NCI-H1105 treated with DMSO at 0.1 percent for 48 hours (cell line): ENCODE measurements around the gene KIF26B.

Experiments used
- DNase-seq: peaks from one replicate; lab custom pipeline; 2025; lab: John Stamatoyannopoulos, UW

The KIF26B gene

DNA sequence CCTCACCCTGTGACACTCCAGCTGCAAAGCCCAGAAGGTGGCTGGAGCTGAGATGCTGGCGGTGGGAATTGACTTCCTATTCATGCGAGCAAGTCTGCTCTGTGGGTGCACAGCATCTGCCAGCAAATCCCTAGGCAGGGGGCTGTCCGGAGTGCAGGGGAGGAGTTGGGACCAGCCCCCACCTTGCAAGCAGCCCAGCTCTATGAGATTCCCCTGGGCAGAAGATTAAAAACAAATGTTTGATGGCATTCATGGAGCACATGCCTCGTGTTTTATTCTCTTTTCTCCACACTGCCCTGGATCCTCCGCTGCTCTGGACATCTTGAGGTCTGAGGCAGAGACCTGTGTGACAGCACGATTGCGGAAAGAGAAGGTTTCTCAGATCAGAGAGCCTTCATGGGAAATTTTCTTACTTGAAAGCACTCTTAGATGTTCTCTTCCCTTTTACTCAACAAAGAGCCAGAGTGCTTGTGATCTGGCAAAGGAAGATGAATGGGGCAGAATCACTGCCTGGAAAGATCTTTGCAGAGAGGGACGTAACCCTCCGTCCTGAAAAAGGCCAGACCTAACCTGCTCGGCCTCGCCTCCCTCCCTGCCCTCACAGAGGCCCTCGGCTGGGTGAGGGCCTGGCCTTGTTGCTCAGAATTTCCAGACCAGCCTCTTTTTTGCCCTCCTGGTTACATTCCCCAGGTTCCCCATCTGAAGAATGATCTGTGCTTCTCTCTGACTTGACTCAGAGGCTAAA lies 597.1 kb downstream of the KIF26B start:
- no peak for DNase-seq

DNA sequence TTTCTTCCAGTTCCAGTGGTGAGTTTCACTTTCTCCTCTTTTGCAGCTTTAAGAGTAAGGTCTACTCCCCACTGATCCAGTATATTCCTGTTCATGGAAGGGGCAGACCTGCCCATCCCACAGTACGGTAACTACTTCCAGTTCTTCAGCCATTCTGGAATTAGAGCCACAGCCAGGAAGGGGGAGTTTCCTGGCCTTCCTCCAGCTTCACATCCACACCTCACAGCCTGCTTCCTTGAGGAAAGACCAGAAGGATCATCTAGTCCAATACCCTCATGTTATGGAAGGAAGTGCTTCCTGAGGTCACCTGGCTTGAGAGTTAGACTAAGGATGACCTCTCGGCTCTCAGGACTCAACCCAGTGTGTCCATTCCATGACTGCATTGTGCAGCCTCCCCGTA lies 597.8 kb downstream of the KIF26B start:
- DNase-seq, result no peak

DNA sequence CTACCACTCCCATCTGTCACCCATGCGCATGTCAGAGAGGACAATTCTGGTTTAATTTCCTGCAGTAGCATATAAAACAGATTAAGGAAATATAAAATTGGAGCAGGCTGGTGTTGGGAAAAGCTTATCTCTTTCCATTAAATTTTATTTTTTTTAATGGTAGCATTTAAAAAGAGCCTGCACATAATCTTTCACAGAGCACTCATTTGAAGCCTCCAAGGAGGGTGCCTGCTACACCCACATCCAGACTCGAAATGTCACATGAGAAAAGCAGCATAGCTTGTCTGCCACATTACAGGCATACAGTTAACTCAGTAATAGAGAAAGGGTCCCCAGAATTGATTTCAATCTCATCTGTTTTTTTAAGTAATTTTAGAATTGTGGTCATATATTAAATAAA lies 599.0 kb downstream of the KIF26B start:
- no peak for DNase-seq

DNA sequence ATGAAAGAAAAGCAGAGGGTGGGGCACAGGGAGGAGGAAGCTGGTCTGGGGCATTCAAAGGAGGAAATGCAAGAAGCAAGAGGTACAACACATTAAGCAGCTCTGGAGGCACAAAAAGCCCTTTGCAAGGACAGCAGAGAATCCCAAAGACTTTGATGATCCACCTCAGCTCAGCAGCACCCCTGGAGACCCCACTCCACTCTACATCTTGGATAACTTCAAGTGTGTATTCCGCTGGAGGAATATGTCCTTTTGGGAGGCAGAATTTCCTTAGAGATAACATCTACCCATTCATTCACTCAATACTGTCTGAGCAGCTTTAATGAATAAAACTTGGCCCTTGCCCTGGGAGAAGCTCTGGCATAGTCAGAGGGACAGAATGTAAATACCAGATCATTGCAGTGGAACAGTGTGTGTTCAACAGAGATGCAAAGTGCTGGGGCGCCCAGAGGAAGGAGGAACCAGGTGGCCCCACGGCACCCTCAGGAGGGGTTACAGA lies 599.7 kb downstream of the KIF26B start:
- no peak for DNase-seq
